ENCODE data around the gene ERC2. TPM values are rescaled to one million over a fixed set of nuclear protein-coding genes. Genes with fewer than 3 reads are reported as not detected.
"Not testable (repeated sequence)": the region's sequence is repeated elsewhere in the genome, so short reads cannot be mapped to it uniquely, and the experiment has no call there.

The ERC2 gene
- polyA plus RNA-seq, 1 experiment: 0.07 TPM

GRCh38 chr3:55842204-55842603 is 626.1 kb downstream of the ERC2 start:
- no peak for DNase-seq (ENCODE audit: low read depth, low spot score)
- CTCF ChIA-PET: no interaction called here
- Histone ChIP-seq H3K27me3 (ENCODE audit: control insufficient read depth, insufficient read depth, low read length) (no peaks in the 10 kb centered on the region), H3K27ac (ENCODE audit: low read depth, low read length) (no peak overlapping the region), H3K9me3 (ENCODE audit: control insufficient read depth, insufficient read depth, low read length) (no peaks in the 10 kb centered on the region; the same call in 1 of the 2 replicates), H3K4me3 (ENCODE audit: low read depth, low read length) (no peak overlapping the region)
- no peak for TF ChIP-seq CTCF (IDR thresholded peaks at IDR 0.05; ENCODE audit: low read depth, low read length)
- POLR2A ChIA-PET: interaction anchor here (0.6 kb wide), 1 partner anchor 38 kb away, joined by 3 read pairs; no protein-coding TSS in a partner anchor

GRCh38 chr3:55831876-55832275 is 636.4 kb downstream of the ERC2 start:
- POLR2A ChIA-PET; H3K27me3 ChIP-seq (ENCODE audit: control insufficient read depth, insufficient read depth, low read length); DNase-seq (ENCODE audit: low read depth, low spot score); H3K4me3 ChIP-seq (ENCODE audit: low read depth, low read length); H3K27ac ChIP-seq (ENCODE audit: low read depth, low read length); CTCF ChIA-PET; H3K9me3 ChIP-seq (ENCODE audit: control insufficient read depth, insufficient read depth, low read length): not testable (repeated sequence)

GRCh38 chr3:55828712-55829111 is 639.6 kb downstream of the ERC2 start:
- TF ChIP-seq CTCF (IDR thresholded peaks at IDR 0.05; ENCODE audit: low read depth, low read length): no peak
- Histone ChIP-seq H3K9me3 (ENCODE audit: control insufficient read depth, insufficient read depth, low read length) (no peaks in the 10 kb centered on the region; the same call in 1 of the 2 replicates), H3K4me3 (ENCODE audit: low read depth, low read length) (no peak overlapping the region), H3K27me3 (ENCODE audit: control insufficient read depth, insufficient read depth, low read length) (no peaks in the 10 kb centered on the region), H3K27ac (ENCODE audit: low read depth, low read length) (no peak overlapping the region)
- DNase-seq (ENCODE audit: low read depth, low spot score): no peak
- ChIA-PET POLR2A (no interaction called here), CTCF (no interaction called here)

- ChIA-PET POLR2A (no interaction called here), CTCF (interaction anchor here (0.6 kb wide), 1 partner anchor 471 kb away, joined by 3 read pairs; no protein-coding TSS in a partner anchor)
- no peak overlapping the region for H3K27ac ChIP-seq (ENCODE audit: low read depth, low read length)
- no peak for TF ChIP-seq CTCF (IDR thresholded peaks at IDR 0.05; ENCODE audit: low read depth, low read length)
- no peaks in the 10 kb centered on the region; the same call in 1 of the 2 replicates for H3K9me3 ChIP-seq (ENCODE audit: control insufficient read depth, insufficient read depth, low read length)
- no peaks in the 10 kb centered on the region for H3K27me3 ChIP-seq (ENCODE audit: control insufficient read depth, insufficient read depth, low read length)
- no peak overlapping the region for H3K4me3 ChIP-seq (ENCODE audit: low read depth, low read length)
- DNase-seq (ENCODE audit: low read depth, low spot score): no peak
Measured at GRCh38 chr3:55827786-55828185, 640.5 kb downstream of the ERC2 start.

GRCh38 chr3:55826731-55827496 is 641.4 kb downstream of the ERC2 start:
- H3K9me3 ChIP-seq (ENCODE audit: control insufficient read depth, insufficient read depth, low read length): no peaks in the 10 kb centered on the region; the same call in 1 of the 2 replicates
- no peaks in the 10 kb centered on the region for H3K27me3 ChIP-seq (ENCODE audit: control insufficient read depth, insufficient read depth, low read length)
- CTCF ChIA-PET: no interaction called here
- POLR2A ChIA-PET: no interaction called here
- no peak overlapping the region for H3K4me3 ChIP-seq (ENCODE audit: low read depth, low read length)
- no peak for DNase-seq (ENCODE audit: low read depth, low spot score)
- H3K27ac ChIP-seq (ENCODE audit: low read depth, low read length): no peak overlapping the region
- no peak for TF ChIP-seq CTCF (IDR thresholded peaks at IDR 0.05; ENCODE audit: low read depth, low read length)
